Thyroid gland (tissue), 4 donors: ENCODE measurements around the gene JAK3.

Experiments
- CTCF ChIP-seq, 6 experiments: fragments of 200-600 bp in 3 of 6; fragments of 450-650 bp in 3 of 6; sonication (generic) in 3 of 6; IDR thresholded peaks; one replicate each; pipeline ENCODE4 v1.5.1; 2016 to 2019; ENCODE audit warnings: antibody characterized with exemption in 6 of 6, mild to moderate bottlenecking in 2 of 6, inconsistent platforms in 1 of 6, moderate library complexity in 1 of 6
- POLR2A ChIP-seq, 2 donors: fragments of 450-650 bp; IDR thresholded peaks; one replicate each; pipeline ENCODE4 v1.6.1; 2017; ENCODE audit warnings: antibody characterized with exemption in 2 of 2, mild to moderate bottlenecking in 2 of 2, moderate library complexity in 1 of 2

GRCh38 chr19:17871032-17871877 lies 23.5 kb upstream of the JAK3 start:
- TF ChIP-seq CTCF (IDR thresholded peaks at IDR 0.05) (no peak), POLR2A (IDR thresholded peaks at IDR 0.05) (no peak)
